Hematopoietic multipotent progenitor cell treated with erythropoietin and hydrocortisone succinate and interleukin-3 and kit ligand, for 4 days (in vitro differentiated cells): ENCODE data around the gene SLC39A10.
A peak's percentile ranks its signal among the peaks of the same experiment; 100 is the strongest.
"Not testable (repeated sequence)": the region's sequence is repeated elsewhere in the genome, so short reads cannot be mapped to it uniquely, and the experiment has no call there.

Source experiments
- DNase-seq: peaks from one replicate; pipeline ENCODE4 v3.0.0-alpha.2; 2015

SLC39A10 gene

GRCh38 chr2:195645413-195645812, 11.6 kb upstream of the SLC39A10 start:
- no peak for DNase-seq

- no peak for DNase-seq
Measured at GRCh38 chr2:195646424-195646823, 10.6 kb upstream of the SLC39A10 start.

GRCh38 chr2:195647302-195647701, 9.7 kb upstream of the SLC39A10 start:
- DNase-seq = no peak

- DNase-seq = not testable (repeated sequence)
Measured at GRCh38 chr2:195648370-195648769, 8.7 kb upstream of the SLC39A10 start.

GRCh38 chr2:195648787-195649186, 8.2 kb upstream of the SLC39A10 start:
- DNase-seq = no peak

GRCh38 chr2:195649629-195650190, 7.3 kb upstream of the SLC39A10 start:
- DNase-seq = no peak

GRCh38 chr2:195651046-195651445, 6.0 kb upstream of the SLC39A10 start:
- no peak for DNase-seq

GRCh38 chr2:195652911-195653310, 4.1 kb upstream of the SLC39A10 start:
- no peak for DNase-seq

GRCh38 chr2:195656161-195656858, 716 bp upstream of the SLC39A10 start:
- no peak for DNase-seq

- peak; percentile 90 for DNase-seq
Measured at GRCh38 chr2:195657634-195658540, 861 bp downstream of the SLC39A10 start.

- peak; percentile 81 for DNase-seq
Measured at GRCh38 chr2:195658541-195658890, 1.5 kb downstream of the SLC39A10 start.

- peak; percentile 76 for DNase-seq
Measured at GRCh38 chr2:195659114-195659513, 2.1 kb downstream of the SLC39A10 start.

GRCh38 chr2:195659982-195660890, 3.2 kb downstream of the SLC39A10 start:
- DNase-seq = peak; percentile 92

- peak; percentile 74 for DNase-seq
Measured at GRCh38 chr2:195662138-195662537, 5.1 kb downstream of the SLC39A10 start.

GRCh38 chr2:195663007-195663406, 6.0 kb downstream of the SLC39A10 start:
- no peak for DNase-seq

- peak; percentile 43 for DNase-seq
Measured at GRCh38 chr2:195664528-195664927, 7.5 kb downstream of the SLC39A10 start.

GRCh38 chr2:195665153-195665552, 8.1 kb downstream of the SLC39A10 start:
- not testable (repeated sequence) for DNase-seq

- DNase-seq = no peak
Measured at GRCh38 chr2:195666113-195666712, 9.2 kb downstream of the SLC39A10 start.

GRCh38 chr2:195667974-195668373, 10.9 kb downstream of the SLC39A10 start:
- no peak for DNase-seq

- peak; percentile 71 for DNase-seq
Measured at GRCh38 chr2:195670191-195670590, 13.2 kb downstream of the SLC39A10 start.

GRCh38 chr2:195671563-195671962, 14.5 kb downstream of the SLC39A10 start:
- DNase-seq = no peak

- DNase-seq = peak; percentile 21
Measured at GRCh38 chr2:195672674-195673073, 15.6 kb downstream of the SLC39A10 start.
